Mesendoderm (in vitro differentiated cells): Measurements from ENCODE around the gene CDH23.

Source experiments
- DNase-seq: peaks from one replicate; pipeline ENCODE4 v3.0.0; 2013
- H2AK5ac ChIP-seq: 2 replicates; pipeline ENCODE4 v1.6.1; 2013; ENCODE audit warnings: low read length, inconsistent platforms
- H2BK120ac ChIP-seq: 2 replicates; pipeline ENCODE4 v1.6.1; 2013; ENCODE audit warnings: low read depth, mild to moderate bottlenecking, low read length, moderate library complexity, mixed read lengths
- H2BK15ac ChIP-seq: replicated peaks from 2 replicates; pipeline ENCODE4 v1.6.1; 2013; ENCODE audit warnings: low read depth, mild to moderate bottlenecking, moderate library complexity
- H2BK5ac ChIP-seq: 2 replicates; pipeline ENCODE4 v1.6.1; 2013; ENCODE audit warnings: low read length, inconsistent platforms
- H3K18ac ChIP-seq: 2 replicates; pipeline ENCODE4 v1.6.1; 2013; ENCODE audit warnings: mild to moderate bottlenecking, low read length, mixed read lengths
- H3K23ac ChIP-seq: one replicate; pipeline ENCODE4 v1.6.1; 2013; ENCODE audit warnings: low read length
- H3K27ac ChIP-seq: 2 replicates; pipeline ENCODE4 v1.5.1; 2013; ENCODE audit warnings: low read depth, mild to moderate bottlenecking, inconsistent platforms, low read length, moderate library complexity
- H3K27me3 ChIP-seq: 2 replicates; pipeline ENCODE4 v1.6.1; 2013; ENCODE audit warnings: low read length, control low read depth, mild to moderate bottlenecking, inconsistent platforms; ENCODE audit not compliant: insufficient read depth, poor library complexity
- H3K36me3 ChIP-seq: 2 replicates; pipeline ENCODE4 v1.6.1; 2013; ENCODE audit warnings: low read length, inconsistent platforms; ENCODE audit not compliant: control insufficient read depth, insufficient read depth
- H3K4ac ChIP-seq: one replicate; pipeline ENCODE4 v1.6.1; 2013; ENCODE audit warnings: low read depth, mild to moderate bottlenecking, low read length, moderate library complexity
- H3K4me1 ChIP-seq: 2 replicates; pipeline ENCODE4 v1.6.1; 2013; ENCODE audit warnings: low read depth, low read length, inconsistent platforms; ENCODE audit not compliant: control insufficient read depth
- H3K4me2 ChIP-seq: 2 replicates; pipeline ENCODE4 v1.6.1; 2013; ENCODE audit warnings: low read length
- H3K4me3 ChIP-seq: 2 replicates; pipeline ENCODE4 v1.5.1; 2013; ENCODE audit warnings: mild to moderate bottlenecking, low read length
- H3K56ac ChIP-seq: one replicate; pipeline ENCODE4 v1.6.1; 2013; ENCODE audit warnings: low read length
- H3K79me1 ChIP-seq: 2 replicates; pipeline ENCODE4 v1.6.1; 2013; ENCODE audit warnings: low read length, inconsistent platforms
- H3K79me2 ChIP-seq: 2 replicates; pipeline ENCODE4 v1.6.1; 2013; ENCODE audit warnings: mild to moderate bottlenecking, low read length; ENCODE audit not compliant: control insufficient read depth, insufficient read depth
- H3K9ac ChIP-seq: 2 replicates; pipeline ENCODE4 v1.6.1; 2013; ENCODE audit warnings: low read length, inconsistent platforms
- H4K5ac ChIP-seq: one replicate; pipeline ENCODE4 v1.6.1; 2013; ENCODE audit warnings: low read length
- H4K8ac ChIP-seq: one replicate; pipeline ENCODE4 v1.6.1; 2013; ENCODE audit warnings: low read depth, mild to moderate bottlenecking, control low read depth, low read length, moderate library complexity
- WGBS: extraction: QIAGEN DNeasy Blood & Tissue Kit; methylation state at CpG from one replicate; pipeline ENCODE4 v1.1.7; 2013; ENCODE audit warnings: low lambda C conversion rate, missing lambda C conversion rate; ENCODE audit not compliant: insufficient coverage; ENCODE audit errors: extremely low coverage; 5-methylcytosine and 5-hydroxymethylcytosine counted together

Gene CDH23

DNA sequence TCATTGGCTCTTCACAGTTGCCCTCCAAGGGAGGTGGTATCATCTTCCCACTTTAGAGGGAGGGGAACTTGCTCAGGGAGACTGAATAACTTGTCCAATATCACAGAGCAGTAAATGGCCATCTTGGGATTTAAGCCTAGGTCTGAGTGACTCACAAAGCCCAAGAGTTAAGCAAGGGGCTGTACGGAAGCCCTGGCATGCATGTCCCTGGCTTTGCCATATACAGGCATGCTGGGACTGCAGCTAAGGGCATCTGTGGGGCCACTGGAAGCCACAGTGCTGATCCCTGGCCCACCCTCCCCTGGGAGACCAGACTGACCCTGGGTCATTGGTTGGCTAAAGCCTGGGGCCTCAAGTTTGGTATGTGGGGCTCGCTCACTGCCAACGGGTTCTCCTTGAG is 373.5 kb downstream of the CDH23 start:
- Histone ChIP-seq H3K56ac (no peak overlapping the region), H3K4ac (no peak overlapping the region), H3K4me3 (no peak overlapping the region), H3K79me2 (no peaks in the 10 kb centered on the region), H3K27ac (no peak overlapping the region), H3K9ac (no peak overlapping the region), H3K79me1 (no peaks in the 10 kb centered on the region), H3K36me3 (no peaks in the 10 kb centered on the region), H2AK5ac (no peak overlapping the region), H3K27me3 (no peaks in the 10 kb centered on the region), H4K5ac (no peak overlapping the region), H3K4me1 (no peaks in the 10 kb centered on the region), H3K18ac (no peak overlapping the region), H4K8ac (no peak overlapping the region), H2BK120ac (no peak overlapping the region), H2BK5ac (no peak overlapping the region), H3K4me2 (no peak overlapping the region), H2BK15ac (no peak overlapping the region), H3K23ac (no peak overlapping the region)
- no peak for DNase-seq
- no CpG with 5 or more reads among the region's 3 CpGs for WGBS

DNA sequence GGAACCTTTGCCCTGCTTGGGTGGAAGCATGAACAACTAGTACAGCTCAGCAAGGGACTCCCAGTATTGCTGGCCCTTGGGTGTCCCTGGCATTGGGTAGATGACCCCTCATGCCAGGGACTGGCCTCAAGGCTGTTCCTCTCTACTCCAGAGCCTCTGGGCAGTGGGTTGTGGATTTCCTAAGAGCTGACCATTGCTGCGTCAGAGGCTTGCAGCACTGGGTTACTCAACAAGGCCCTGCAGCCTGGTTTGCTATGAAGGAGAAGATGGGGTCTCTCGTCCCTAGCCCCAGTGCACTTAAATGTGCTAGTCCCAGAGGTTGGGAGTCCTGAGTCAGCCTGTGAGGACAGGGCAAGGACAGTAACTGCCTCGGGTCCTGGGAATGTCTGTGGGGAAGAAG is 374.1 kb downstream of the CDH23 start:
- no peak for DNase-seq
- Histone ChIP-seq H3K27me3 (no peaks in the 10 kb centered on the region), H3K79me2 (no peaks in the 10 kb centered on the region), H4K5ac (no peak overlapping the region), H2BK120ac (no peak overlapping the region), H3K79me1 (no peaks in the 10 kb centered on the region), H3K23ac (no peak overlapping the region), H3K4me3 (no peak overlapping the region), H3K4ac (no peak overlapping the region), H3K36me3 (no peaks in the 10 kb centered on the region), H3K4me1 (no peaks in the 10 kb centered on the region), H2AK5ac (no peak overlapping the region), H3K27ac (no peak overlapping the region), H3K18ac (no peak overlapping the region), H3K56ac (no peak overlapping the region), H2BK5ac (no peak overlapping the region), H4K8ac (no peak overlapping the region), H3K4me2 (no peak overlapping the region), H2BK15ac (no peak overlapping the region), H3K9ac (no peak overlapping the region)
- no CpG with 5 or more reads among the region's 3 CpGs for WGBS

DNA sequence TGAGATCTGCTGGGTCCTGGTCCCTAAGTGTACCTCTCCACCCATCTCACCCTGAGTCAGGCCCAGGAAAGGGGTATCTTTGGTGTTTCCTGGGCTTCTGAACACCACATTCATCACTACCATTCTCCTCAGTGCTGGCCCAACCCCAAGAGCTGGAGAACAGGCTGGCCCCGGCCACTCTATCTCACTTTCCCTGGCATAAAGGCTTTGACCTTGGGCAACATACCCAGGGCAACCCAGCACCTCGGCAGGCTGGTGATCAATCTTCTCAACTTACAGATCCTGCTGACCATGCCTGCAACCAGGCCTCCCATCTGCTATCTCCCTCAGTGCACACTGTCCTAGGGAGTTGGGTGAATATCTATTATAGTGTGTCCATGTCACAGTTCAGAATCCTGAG is 374.5 kb downstream of the CDH23 start:
- no peak overlapping the region for H3K4ac ChIP-seq
- no peaks in the 10 kb centered on the region for H3K79me2 ChIP-seq
- H3K18ac ChIP-seq = no peak overlapping the region
- no peak overlapping the region for H2AK5ac ChIP-seq
- no peak overlapping the region for H3K56ac ChIP-seq
- no peak overlapping the region for H2BK120ac ChIP-seq
- H3K27ac ChIP-seq = no peak overlapping the region
- H3K9ac ChIP-seq = no peak overlapping the region
- no peak overlapping the region for H4K5ac ChIP-seq
- H2BK5ac ChIP-seq = no peak overlapping the region
- DNase-seq = no peak
- H4K8ac ChIP-seq = no peak overlapping the region
- H3K4me1 ChIP-seq = no peaks in the 10 kb centered on the region
- H3K4me2 ChIP-seq = no peak overlapping the region
- no peaks in the 10 kb centered on the region for H3K79me1 ChIP-seq
- H3K27me3 ChIP-seq = no peaks in the 10 kb centered on the region
- H3K23ac ChIP-seq = no peak overlapping the region
- no peaks in the 10 kb centered on the region for H3K36me3 ChIP-seq
- no peak overlapping the region for H2BK15ac ChIP-seq
- no peak overlapping the region for H3K4me3 ChIP-seq
- WGBS = no CpG with 5 or more reads among the region's 2 CpGs

DNA sequence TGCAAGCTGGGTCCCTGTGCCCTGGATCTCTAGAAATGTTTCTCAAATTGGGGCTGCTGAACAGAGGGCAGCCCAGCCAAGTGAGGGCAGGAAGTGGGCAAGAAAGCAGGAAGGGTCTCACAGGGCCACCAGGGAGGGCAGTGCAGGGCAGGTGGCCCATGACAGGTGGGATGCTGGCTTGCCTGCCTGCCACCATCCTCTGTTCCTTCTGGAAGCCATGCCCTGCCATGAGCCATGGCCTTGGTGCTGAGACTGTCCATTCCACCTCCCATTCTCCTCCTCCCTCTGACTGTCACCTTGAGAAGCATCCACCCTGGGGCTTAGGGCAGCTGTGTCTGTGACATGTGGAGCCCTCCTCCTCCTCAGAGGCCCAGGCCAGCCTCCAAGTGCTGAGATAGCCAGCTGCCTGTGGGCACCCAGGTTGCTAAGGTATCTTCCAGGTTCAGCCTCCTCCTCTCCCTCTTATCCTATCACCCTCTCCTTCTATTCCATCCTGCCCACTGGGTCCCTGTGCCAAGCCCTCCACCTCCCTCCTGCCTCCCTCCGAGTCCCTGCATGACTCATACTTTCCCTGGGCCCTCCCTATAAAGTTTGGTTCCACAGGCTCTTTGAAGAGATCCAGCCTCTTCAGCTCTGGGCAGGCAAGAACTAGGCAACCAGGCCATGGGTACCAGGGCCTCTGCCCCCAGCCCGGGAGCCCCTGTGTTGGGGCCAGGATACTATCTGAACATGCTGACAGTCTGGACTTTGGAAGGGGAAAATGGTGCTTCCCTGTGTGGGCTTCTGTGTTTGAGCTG is 375.3 kb downstream of the CDH23 start:
- no CpG with 5 or more reads among the region's 2 CpGs for WGBS

DNA sequence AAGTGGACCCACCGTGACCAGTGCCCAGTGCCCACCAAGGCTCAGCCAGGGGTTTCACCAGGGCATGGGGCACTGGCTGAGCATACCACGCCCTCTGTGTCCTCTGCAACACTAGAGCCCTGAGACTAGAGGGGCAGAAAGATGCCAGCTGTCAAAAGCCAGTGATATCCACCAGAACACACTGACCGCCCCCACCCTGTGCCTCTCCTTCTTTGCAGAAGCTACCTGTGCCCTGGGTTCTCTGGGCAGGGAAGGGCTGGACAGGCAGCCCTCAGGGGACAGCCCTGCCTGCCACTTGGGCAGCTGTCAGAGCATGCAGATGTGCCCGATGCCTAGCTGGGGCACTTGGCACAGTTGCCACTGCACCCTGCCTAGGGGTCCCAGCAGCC is 376.1 kb downstream of the CDH23 start:
- H2BK5ac ChIP-seq = no peak overlapping the region
- no peaks in the 10 kb centered on the region for H3K36me3 ChIP-seq
- H2BK15ac ChIP-seq = no peak overlapping the region
- no peaks in the 10 kb centered on the region for H3K79me1 ChIP-seq
- no peaks in the 10 kb centered on the region for H3K27me3 ChIP-seq
- no peak for DNase-seq
- no peak overlapping the region for H3K23ac ChIP-seq
- WGBS = no CpG with 5 or more reads among the region's 4 CpGs
- H3K4ac ChIP-seq = no peak overlapping the region
- no peak overlapping the region for H2BK120ac ChIP-seq
- H3K79me2 ChIP-seq = no peaks in the 10 kb centered on the region
- H4K8ac ChIP-seq = no peak overlapping the region
- no peak overlapping the region for H3K4me2 ChIP-seq
- no peak overlapping the region for H3K9ac ChIP-seq
- peak overlapping the region; percentile 79 for H3K56ac ChIP-seq
- no peak overlapping the region for H3K4me3 ChIP-seq
- no peak overlapping the region for H3K18ac ChIP-seq
- H3K4me1 ChIP-seq = no peaks in the 10 kb centered on the region
- no peak overlapping the region for H2AK5ac ChIP-seq
- H3K27ac ChIP-seq = no peak overlapping the region
- H4K5ac ChIP-seq = no peak overlapping the region

More for the DNA sequence above, 375.3 kb downstream of the CDH23 start:
- H3K27me3 ChIP-seq = no peaks in the 10 kb centered on the region
- H2BK15ac ChIP-seq = no peak overlapping the region
- H3K4ac ChIP-seq = no peak overlapping the region
- no peak overlapping the region for H2AK5ac ChIP-seq
- no peaks in the 10 kb centered on the region for H3K79me2 ChIP-seq
- no peak overlapping the region for H3K9ac ChIP-seq
- H2BK5ac ChIP-seq = no peak overlapping the region
- H3K4me1 ChIP-seq = no peaks in the 10 kb centered on the region
- H2BK120ac ChIP-seq = no peak overlapping the region
- no peak overlapping the region for H3K27ac ChIP-seq
- H3K23ac ChIP-seq = no peak overlapping the region
- DNase-seq = peak; percentile 33
- H3K4me3 ChIP-seq = no peak overlapping the region
- no peak overlapping the region for H3K18ac ChIP-seq
- no peak overlapping the region for H3K4me2 ChIP-seq
- no peak overlapping the region for H4K5ac ChIP-seq
- H4K8ac ChIP-seq = no peak overlapping the region
- H3K36me3 ChIP-seq = no peaks in the 10 kb centered on the region
- no peak overlapping the region for H3K56ac ChIP-seq
- H3K79me1 ChIP-seq = no peaks in the 10 kb centered on the region
